Measurements from ENCODE around the gene RNASE1. TPM values are rescaled to one million over a fixed set of nuclear protein-coding genes. Genes with fewer than 3 reads are reported as not detected.

Gene RNASE1
- total and polyA plus RNA-seq, 10 of the 15 experiments (the other 5 are each of a cell fraction or from before 2014, with no cell fraction given) = 0.11 to 0.72 (median 0.38) TPM; not detected in 7

GRCh38 chr14:20772650-20773049 lies 30.0 kb downstream of the RNASE1 start:
- no peak overlapping the region for H3K27ac ChIP-seq (ENCODE audit: control insufficient read depth, insufficient read depth)
- intact Hi-C loops (cut with micrococcal nuclease; ENCODE audit: unreplicated experiment) = no loop called here
- H3K79me2 ChIP-seq (ENCODE audit: control insufficient read depth, insufficient read depth, low read length) = no peaks in the 10 kb centered on the region
- ChIA-PET CTCF (no interaction called here), SMC1A (ENCODE audit: uncharacterized antibody, unreplicated experiment) (no interaction called here), RAD21 (ENCODE audit: unreplicated experiment) (no interaction called here), POLR2A (no interaction called here)
- H3K36me3 ChIP-seq (ENCODE audit: control insufficient read depth in 2 of 2, insufficient read depth in 2 of 2, low read length in 1 of 2) = no peaks in the 10 kb centered on the region
- ATAC-seq (no peak), DNase-seq (ENCODE audit: low read depth, low spot score) (no peak), FAIRE-seq (no peak)
- no TSS peak for BruUV-seq (replicated peaks)
- H3K4me2 ChIP-seq (ENCODE audit: control insufficient read depth, insufficient read depth) = no peak overlapping the region
- no peaks in the 10 kb centered on the region for H4K20me1 ChIP-seq (ENCODE audit: control insufficient read depth, insufficient read depth)
- no peaks in the 10 kb centered on the region for H3K9me3 ChIP-seq (replicated peaks; ENCODE audit: control insufficient read depth, insufficient read depth, low read length)
- no peaks in the 10 kb centered on the region for H3K27me3 ChIP-seq (replicated peaks in 1 of 2; ENCODE audit: control insufficient read depth in 2 of 2, insufficient read depth in 2 of 2, low read length in 1 of 2)
- no peak overlapping the region for H2AFZ ChIP-seq (ENCODE audit: control insufficient read depth, low read depth, low read length)
- in situ Hi-C loops (cut with MboI) = no loop called here
- H3K4me1 ChIP-seq (ENCODE audit: control insufficient read depth, insufficient read depth, low read length) = peaks cover 6% of the 10 kb centered on the region
- no peak overlapping the region for H3K9ac ChIP-seq (ENCODE audit: control insufficient read depth, insufficient read depth, low read length)
- WGBS (ENCODE audit: insufficient coverage, insufficient replicate concordance, low lambda C conversion rate, missing lambda C conversion rate) = 56% methylated on average over 3 of the region's 3 CpGs
- H3K4me3 ChIP-seq = no peak overlapping the region
- TF ChIP-seq PAX8 (IDR thresholded peaks at IDR 0.05) = no peak
- no peak for TF ChIP-seq GATAD2B (conservative IDR thresholded peaks at IDR 0.05; ENCODE audit: low read depth)
- no peak for TF ChIP-seq SUZ12 (IDR thresholded peaks at IDR 0.05; ENCODE audit: unreplicated experiment)
- no peak for TF ChIP-seq RELA (IDR thresholded peaks at IDR 0.05; ENCODE audit: borderline replicate concordance, partially characterized antibody)
- no peak for TF ChIP-seq USF2 (IDR thresholded peaks at IDR 0.05; ENCODE audit: borderline replicate concordance, low read depth, low read length)
- no peak for TF ChIP-seq SMC3 (IDR thresholded peaks at IDR 0.05; ENCODE audit: borderline replicate concordance, low read length)
- TF ChIP-seq ZNF687 (IDR thresholded peaks at IDR 0.05) = no peak
- no peak for TF ChIP-seq YY1 (IDR thresholded peaks at IDR 0.05; ENCODE audit: low read depth, low read length)
- no peak for TF ChIP-seq ZBTB40 (IDR thresholded peaks at IDR 0.05; ENCODE audit: borderline replicate concordance)
- no peak for TF ChIP-seq BCLAF1 (IDR thresholded peaks at IDR 0.05)
- no peak for TF ChIP-seq CHD2 (IDR thresholded peaks at IDR 0.05; ENCODE audit: borderline replicate concordance, low read depth, low read length)
- TF ChIP-seq SIN3A (IDR thresholded peaks at IDR 0.05; ENCODE audit: low read depth, low read length) = no peak
- no peak for TF ChIP-seq NFIC (IDR thresholded peaks at IDR 0.05; ENCODE audit: low read depth, low read length)
- no peak for TF ChIP-seq RAD51 (IDR thresholded peaks at IDR 0.05)

Measured in GM12878 (cell line).